Transverse colon (tissue), 4 donors: ENCODE data around the gene TEDDM1. TPM values are rescaled to one million over a fixed set of nuclear protein-coding genes. Genes with fewer than 3 reads are reported as not detected.

Source experiments
- DNase-seq: peaks from one replicate; pipeline ENCODE4 v3.0.0-alpha.2; 2019
- H3K27ac ChIP-seq, 4 donors: fragments of 200-600 bp; sonication (generic); 2 replicates each; pipeline ENCODE4 v1.5.1; 2016 to 2018; ENCODE audit warnings: inconsistent platforms in 4 of 4
- H3K27me3 ChIP-seq: fragments of 200-600 bp; sonication (generic); 2 replicates; pipeline ENCODE4 v1.5.1; 2017; ENCODE audit warnings: inconsistent platforms
- H3K36me3 ChIP-seq, 4 donors: fragments of 200-600 bp; sonication (generic); 2 replicates each; pipeline ENCODE4 v1.5.1; 2017 to 2019; ENCODE audit warnings: inconsistent platforms in 4 of 4
- H3K4me1 ChIP-seq, 4 donors: fragments of 200-600 bp; sonication (generic); 2 replicates each; pipeline ENCODE4 v1.5.1; 2017 to 2020; ENCODE audit warnings: inconsistent platforms in 4 of 4
- H3K4me3 ChIP-seq, 4 donors: fragments of 200-600 bp; sonication (generic); 1 replicate in 1 of 4; 2 replicates in 3 of 4; pipeline versions ENCODE4 v1.5.1 to v1.6.1; 2017 to 2019; ENCODE audit warnings: inconsistent platforms in 4 of 4
- H3K9me3 ChIP-seq, 2 donors: fragments of 200-600 bp; sonication (generic); 2 replicates each; pipeline ENCODE4 v1.5.1; 2017 to 2019; ENCODE audit warnings: inconsistent platforms in 2 of 2
- EP300 ChIP-seq: sonication (generic); formaldehyde crosslinking; IDR thresholded peaks from one replicate; pipeline ENCODE4 v1.6.1; 2017; ENCODE audit warnings: antibody characterized with exemption, low read depth
- POLR2A ChIP-seq: fragments of 450-650 bp; IDR thresholded peaks from one replicate; pipeline ENCODE4 v1.6.1; 2016; ENCODE audit warnings: antibody characterized with exemption, mild to moderate bottlenecking, moderate library complexity
- POLR2AphosphoS5 ChIP-seq, 3 donors: sonication (generic); formaldehyde crosslinking; IDR thresholded peaks; one replicate each; pipeline ENCODE4 v1.6.1; 2016; ENCODE audit warnings: antibody characterized with exemption in 3 of 3
- WGBS, 2 donors: methylation state at CpG; one replicate each; pipeline ENCODE4 v1.1.5; 2018; ENCODE audit warnings: low coverage in 1 of 2; 5-methylcytosine and 5-hydroxymethylcytosine counted together
- in situ Hi-C, 4 donors: fragments of 200-750 bp; cut with MboI; loops; one replicate each; pipeline versions ENCODE4 v1.15.0 to v1.15.1; 2017; ENCODE audit warnings: low sequenced_read_pairs in 3 of 4, low pct_ligation_motif_present in 1 of 4, low pct_unique_long_range_greater_than_20kb in 1 of 4
- intact Hi-C: fragments of 100-400 bp; cut with DNase I; formaldehyde crosslinking; loops from one replicate; pipeline ENCODE4 v1.15.1; 2023; ENCODE audit warnings: low total_unique reads
- total RNA-seq, 4 donors: library from RNA; depleted of rRNA; stranded (reverse); fragments of >200 nt; gene quantifications; one replicate each; pipeline ENCODE4 v1.1.0, GENCODE V29; 2016
- TF ChIP-seq, protein P1 (sequence below), 5 experiments: fragments of 200-600 bp in 3 of 5; fragments of 450-650 bp in 2 of 5; sonication (generic) in 3 of 5; IDR thresholded peaks; 1 replicate in 2 of 5; 2 replicates in 3 of 5; pipeline ENCODE4 v1.5.1; 2016 to 2017; ENCODE audit warnings: antibody characterized with exemption in 5 of 5, inconsistent platforms in 3 of 5, mild to moderate bottlenecking in 2 of 5, moderate library complexity in 1 of 5

Gene TEDDM1
- total RNA-seq, 4 donors from 2014 or later = not detected

DNA sequence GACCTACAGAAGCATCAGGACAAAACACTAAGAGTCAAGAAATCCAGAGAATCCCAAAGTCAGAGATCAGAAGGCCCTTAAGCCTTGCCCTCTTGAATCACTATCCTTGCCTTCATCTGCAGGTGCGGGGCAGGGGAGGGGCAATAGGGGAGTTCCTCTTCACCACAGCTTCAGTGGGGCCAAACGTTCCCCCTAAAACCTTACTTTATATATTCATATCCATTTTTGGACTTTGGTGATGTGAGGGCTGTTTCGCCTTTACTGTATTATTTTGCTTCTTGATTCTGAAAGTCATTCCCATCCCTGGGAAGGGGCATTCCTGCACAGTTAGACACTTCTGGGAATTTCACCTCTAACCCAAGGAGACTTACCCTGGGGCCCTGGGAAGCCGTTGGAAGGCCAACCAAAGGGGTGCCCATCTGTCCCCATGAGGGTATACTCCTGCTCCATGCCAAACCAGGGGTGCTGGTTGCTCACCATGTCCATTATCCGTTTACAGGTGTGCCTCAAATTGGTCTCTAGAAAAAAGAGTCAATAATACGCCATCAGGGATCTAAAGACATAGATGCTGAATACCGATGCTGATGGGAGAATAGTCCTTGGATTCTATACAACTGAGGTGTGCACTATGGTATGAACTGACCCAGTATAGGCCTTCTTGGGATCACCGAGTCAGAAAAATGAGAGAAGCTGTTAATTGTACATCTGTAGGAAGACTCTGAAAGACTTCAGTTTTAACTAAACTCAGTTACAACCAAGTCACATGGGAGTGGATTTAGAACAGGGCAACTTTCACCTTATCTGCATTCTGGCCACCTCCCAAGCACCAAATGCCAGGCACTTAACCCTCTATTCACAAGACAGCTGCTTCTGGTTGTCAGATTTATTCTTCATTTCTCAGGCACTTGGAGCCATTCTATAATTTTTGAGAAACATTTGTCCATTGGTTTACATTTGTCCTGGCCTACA lies 14.3 kb downstream of the TEDDM1 start:
- H3K27me3 ChIP-seq = no peaks in the 10 kb centered on the region
- DNase-seq = no peak
- WGBS, 2 donors = 86 to 93% methylated on average over 7 to 8 of the region's 8 CpGs
- TF ChIP-seq POLR2A (peak; percentile 6), POLR2AphosphoS5 (IDR thresholded peaks at IDR 0.05) (peak in 1 of 3 donors; percentile 19), EP300 (no peak)
- TF ChIP-seq, protein P1, sequence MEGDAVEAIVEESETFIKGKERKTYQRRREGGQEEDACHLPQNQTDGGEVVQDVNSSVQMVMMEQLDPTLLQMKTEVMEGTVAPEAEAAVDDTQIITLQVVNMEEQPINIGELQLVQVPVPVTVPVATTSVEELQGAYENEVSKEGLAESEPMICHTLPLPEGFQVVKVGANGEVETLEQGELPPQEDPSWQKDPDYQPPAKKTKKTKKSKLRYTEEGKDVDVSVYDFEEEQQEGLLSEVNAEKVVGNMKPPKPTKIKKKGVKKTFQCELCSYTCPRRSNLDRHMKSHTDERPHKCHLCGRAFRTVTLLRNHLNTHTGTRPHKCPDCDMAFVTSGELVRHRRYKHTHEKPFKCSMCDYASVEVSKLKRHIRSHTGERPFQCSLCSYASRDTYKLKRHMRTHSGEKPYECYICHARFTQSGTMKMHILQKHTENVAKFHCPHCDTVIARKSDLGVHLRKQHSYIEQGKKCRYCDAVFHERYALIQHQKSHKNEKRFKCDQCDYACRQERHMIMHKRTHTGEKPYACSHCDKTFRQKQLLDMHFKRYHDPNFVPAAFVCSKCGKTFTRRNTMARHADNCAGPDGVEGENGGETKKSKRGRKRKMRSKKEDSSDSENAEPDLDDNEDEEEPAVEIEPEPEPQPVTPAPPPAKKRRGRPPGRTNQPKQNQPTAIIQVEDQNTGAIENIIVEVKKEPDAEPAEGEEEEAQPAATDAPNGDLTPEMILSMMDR (IDR thresholded peaks at IDR 0.05) = no peak
- H3K27ac ChIP-seq = peak overlapping the region in 3 of 4 donors; percentile 3 to 19 (median 7)
- no peaks in the 10 kb centered on the region for H3K9me3 ChIP-seq
- H3K4me1 ChIP-seq = peaks cover 0 to 36% (median 16%) of the 10 kb centered on the region in 4 donors
- peaks cover 0 to 69% (median 39%) of the 10 kb centered on the region in 4 donors for H3K36me3 ChIP-seq
- peak overlapping the region in 1 of 4 donors; percentile 19 for H3K4me3 ChIP-seq
- intact Hi-C loops = no loop called here
- in situ Hi-C loops = no loop called here

DNA sequence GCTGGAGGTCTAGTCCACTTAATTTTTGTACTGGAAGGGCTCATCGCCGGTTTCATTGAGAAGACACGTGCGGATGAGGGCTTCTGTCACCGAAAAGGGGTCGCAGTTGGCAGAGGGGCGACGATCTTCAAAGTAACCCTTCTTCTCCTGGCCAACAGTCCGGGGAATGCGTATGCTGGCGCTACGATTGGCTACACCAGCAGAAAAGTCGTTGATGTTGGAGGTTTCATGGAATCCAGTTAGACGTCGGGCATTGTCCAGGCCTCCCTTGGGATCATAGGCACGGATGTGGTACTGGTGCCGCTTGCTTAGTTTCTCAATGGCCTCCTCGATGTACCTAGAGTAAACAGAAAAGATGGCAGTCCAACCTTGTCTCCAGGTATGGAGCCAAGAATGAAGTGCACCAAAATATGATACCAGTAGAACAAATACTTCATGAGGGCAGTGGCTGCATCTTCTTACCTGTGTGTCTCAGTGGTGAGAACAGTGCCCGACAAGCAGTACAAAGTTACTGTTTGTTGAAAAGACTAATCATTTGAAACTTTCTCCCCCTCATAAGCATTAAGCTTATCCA lies 16.0 kb downstream of the TEDDM1 start:
- intact Hi-C loops = no loop called here
- WGBS, 2 donors = 95 to 100% methylated on average over 1 to 19 of the region's 19 CpGs
- TF ChIP-seq POLR2AphosphoS5 (IDR thresholded peaks at IDR 0.05) (peak in 1 of 3 donors; percentile 8), EP300 (no peak)
- Histone ChIP-seq H3K36me3 (peaks cover 0 to 63% (median 39%) of the 10 kb centered on the region in 4 donors), H3K4me1 (peaks cover 0 to 36% (median 16%) of the 10 kb centered on the region in 4 donors), H3K27me3 (no peaks in the 10 kb centered on the region), H3K4me3 (no peak overlapping the region), H3K27ac (no peak overlapping the region), H3K9me3 (no peaks in the 10 kb centered on the region)
- no peak for DNase-seq
- in situ Hi-C loops = no loop called here

DNA sequence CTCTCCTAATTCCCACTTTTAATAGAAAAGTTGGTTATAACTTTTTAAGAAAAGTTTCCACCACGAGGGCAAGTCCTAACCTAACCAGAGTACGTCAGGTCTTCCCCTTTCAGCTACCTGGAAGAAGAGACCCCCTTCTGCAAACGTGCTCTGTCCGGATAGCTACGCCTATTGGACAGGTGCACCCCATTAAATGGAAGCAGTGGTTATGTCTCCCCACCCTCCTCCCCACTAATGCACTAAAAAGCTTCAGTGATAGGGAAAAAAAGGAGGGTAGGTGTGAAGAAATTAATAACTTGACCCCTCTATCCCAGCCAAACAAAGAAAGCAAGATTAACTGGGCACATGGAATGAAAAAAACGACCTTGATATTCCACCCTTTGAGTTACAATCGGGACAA lies 16.5 kb downstream of the TEDDM1 start:
- peaks cover 0 to 34% (median 14%) of the 10 kb centered on the region in 4 donors for H3K4me1 ChIP-seq
- 84% methylated on average over 7 of the region's 7 CpGs for WGBS, 2 donors
- no peak for DNase-seq
- no peaks in the 10 kb centered on the region for H3K9me3 ChIP-seq
- H3K36me3 ChIP-seq = peaks cover 0 to 63% (median 39%) of the 10 kb centered on the region in 4 donors
- in situ Hi-C loops = no loop called here
- H3K4me3 ChIP-seq = no peak overlapping the region
- H3K27ac ChIP-seq = no peak overlapping the region
- intact Hi-C loops = no loop called here
- H3K27me3 ChIP-seq = no peaks in the 10 kb centered on the region
- TF ChIP-seq POLR2AphosphoS5 (IDR thresholded peaks at IDR 0.05) = peak in 2 of 3 donors; percentile 14 to 26
- TF ChIP-seq, protein P1 (IDR thresholded peaks at IDR 0.05) = no peak

DNA sequence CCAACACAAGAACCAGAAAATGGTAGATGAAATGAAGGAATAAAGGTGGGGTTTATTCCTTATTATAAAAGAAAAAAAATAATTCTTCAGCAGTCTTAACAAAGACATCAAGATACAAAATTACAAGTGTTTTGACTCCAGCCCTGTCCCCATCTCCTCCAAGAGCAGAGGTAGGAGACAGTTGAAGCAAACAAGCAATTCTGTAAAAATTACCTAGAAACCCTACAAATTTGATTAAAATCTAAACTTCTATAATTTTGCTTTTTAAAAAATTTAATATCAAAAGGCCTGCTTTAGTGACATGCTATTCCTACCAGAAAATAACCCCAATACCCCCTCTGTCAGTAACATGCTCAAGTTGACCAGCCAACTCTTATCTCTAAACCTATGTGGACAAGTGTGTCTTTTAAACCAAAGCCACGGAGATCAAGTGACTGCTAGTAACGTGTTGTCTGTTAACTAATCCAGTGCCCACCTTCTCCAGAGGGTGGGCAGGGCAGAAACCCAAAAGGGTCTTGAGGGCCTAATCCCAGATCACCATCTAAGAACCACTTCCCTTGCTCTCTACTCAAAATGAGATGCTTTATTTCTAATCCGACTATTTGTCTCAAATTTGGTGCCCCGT lies 17.3 kb downstream of the TEDDM1 start:
- intact Hi-C loops = no loop called here
- Histone ChIP-seq H3K9me3 (no peaks in the 10 kb centered on the region), H3K27me3 (no peaks in the 10 kb centered on the region), H3K4me3 (no peak overlapping the region), H3K4me1 (peaks cover 0 to 26% (median 6%) of the 10 kb centered on the region in 4 donors), H3K36me3 (peaks cover 0 to 58% (median 36%) of the 10 kb centered on the region in 4 donors), H3K27ac (no peak overlapping the region)
- 77 to 86% methylated on average over 4 of the region's 4 CpGs for WGBS, 2 donors
- DNase-seq = no peak
- in situ Hi-C loops = no loop called here
- TF ChIP-seq, protein P1 (IDR thresholded peaks at IDR 0.05) = no peak
- TF ChIP-seq POLR2A (no peak), POLR2AphosphoS5 (IDR thresholded peaks at IDR 0.05) (peak in 2 of 3 donors; percentile 5 to 28), EP300 (no peak)
